Sigmoid colon (tissue), 7 donors: ENCODE data around the gene KLRC4. TPM values are rescaled to one million over a fixed set of nuclear protein-coding genes. Genes with fewer than 3 reads are reported as not detected.
"Not testable (repeated sequence)": the region's sequence is repeated elsewhere in the genome, so short reads cannot be mapped to it uniquely, and the experiment has no call there.

ENCODE experiments used
- DNase-seq: peaks from one replicate; pipeline ENCODE4 v3.0.0-alpha.2; 2019
- H3K27ac ChIP-seq, 4 donors: fragments of 200-600 bp; sonication (generic); one replicate each; pipeline ENCODE4 v1.5.1; 2016 to 2019; ENCODE audit warnings: mild to moderate bottlenecking in 1 of 4
- H3K27me3 ChIP-seq, 3 donors: fragments of 200-600 bp; sonication (generic); one replicate each; pipeline ENCODE4 v1.5.1; 2019; ENCODE audit warnings: mild to moderate bottlenecking in 1 of 3
- H3K36me3 ChIP-seq, 4 donors: fragments of 200-600 bp; sonication (generic); one replicate each; pipeline ENCODE4 v1.5.1; 2016 to 2019
- H3K4me1 ChIP-seq, 4 donors: fragments of 200-600 bp; sonication (generic); one replicate each; pipeline ENCODE4 v1.5.1; 2017 to 2019
- H3K4me3 ChIP-seq, 4 donors: fragments of 200-600 bp; sonication (generic); one replicate each; pipeline ENCODE4 v1.5.1; 2017 to 2019; ENCODE audit warnings: mild to moderate bottlenecking in 2 of 4, moderate library complexity in 1 of 4
- H3K9me3 ChIP-seq, 4 donors: fragments of 200-600 bp in 3 of 4; sonication (generic) in 3 of 4; one replicate each; pipeline versions ENCODE4 v1.5.1 to v1.6.1; 2013 to 2019
- CTCF ChIP-seq, 4 experiments: fragments of 450-650 bp in 3 of 4; fragments of 200-600 bp in 1 of 4; IDR thresholded peaks; one replicate each; pipeline ENCODE4 v1.5.1; 2016 to 2019; ENCODE audit warnings: antibody characterized with exemption in 4 of 4, mild to moderate bottlenecking in 3 of 4, moderate library complexity in 2 of 4
- EP300 ChIP-seq, 4 donors: sonication (generic); formaldehyde crosslinking; IDR thresholded peaks; one replicate each; pipeline ENCODE4 v1.6.1; 2017; ENCODE audit warnings: antibody characterized with exemption in 4 of 4
- POLR2A ChIP-seq, 2 donors: fragments of 450-650 bp; IDR thresholded peaks; one replicate each; pipeline ENCODE4 v1.6.1; 2016; ENCODE audit warnings: antibody characterized with exemption in 2 of 2, mild to moderate bottlenecking in 2 of 2, moderate library complexity in 2 of 2
- POLR2AphosphoS5 ChIP-seq, 4 donors: sonication (generic); formaldehyde crosslinking; IDR thresholded peaks; one replicate each; pipeline ENCODE4 v1.6.1; 2017; ENCODE audit warnings: antibody characterized with exemption in 4 of 4
- WGBS, 2 donors: extraction: QIAGEN DNeasy Blood & Tissue Kit; methylation state at CpG; one replicate each; pipeline ENCODE4 v1.1.7; 2013; 5-methylcytosine and 5-hydroxymethylcytosine counted together
- intact Hi-C: fragments of 100-400 bp; cut with DNase I; formaldehyde crosslinking; loops from one replicate; pipeline ENCODE4 v1.15.1; 2023
- polyA plus RNA-seq, 3 donors: library from polyadenylated mRNA; stranded (reverse); fragments of 200-250 nt; gene quantifications; one replicate each; pipeline ENCODE4 v1.2.3, GENCODE V29; 2013
- total RNA-seq, 4 donors: library from RNA; depleted of rRNA; stranded (reverse); fragments of >200 nt; gene quantifications; one replicate each; pipeline ENCODE4 v1.1.0, GENCODE V29; 2016
- donor health status: healthy with polysubstance abuse.
- donor health status: Bipolar disorder and iron deficiency.
- donor health status: healthy.

The KLRC4 gene
- total and polyA plus RNA-seq, 7 donors = 0.23 to 0.54 TPM; not detected in 5

GRCh38 chr12:10386857-10387256, 22.7 kb downstream of the KLRC4 start:
- 73 to 78% methylated on average over 1 of the region's 1 CpG for WGBS, 2 donors
- DNase-seq = no peak
- no peaks in the 10 kb centered on the region for H3K36me3 ChIP-seq
- H3K27me3 ChIP-seq = no peaks in the 10 kb centered on the region
- TF ChIP-seq POLR2AphosphoS5 (IDR thresholded peaks at IDR 0.05) (no peak), CTCF (IDR thresholded peaks at IDR 0.05) (no peak)
- intact Hi-C loops = no loop called here
- H3K9me3 ChIP-seq = peaks cover 0 to 4% (median 0%) of the 10 kb centered on the region in 4 donors
- no peak overlapping the region for H3K27ac ChIP-seq
- no peak overlapping the region for H3K4me3 ChIP-seq
- H3K4me1 ChIP-seq = no peaks in the 10 kb centered on the region

- no peak for DNase-seq
- no peaks in the 10 kb centered on the region for H3K36me3 ChIP-seq
- no peaks in the 10 kb centered on the region for H3K4me1 ChIP-seq
- H3K9me3 ChIP-seq = peaks cover 0 to 4% (median 0%) of the 10 kb centered on the region in 4 donors
- no peak overlapping the region for H3K27ac ChIP-seq
- TF ChIP-seq EP300 (IDR thresholded peaks at IDR 0.05) = no peak
- TF ChIP-seq POLR2AphosphoS5 (IDR thresholded peaks at IDR 0.05) = no peak
- TF ChIP-seq CTCF (IDR thresholded peaks at IDR 0.05) = no peak
- no peak for TF ChIP-seq POLR2A (IDR thresholded peaks at IDR 0.05)
- no peaks in the 10 kb centered on the region for H3K27me3 ChIP-seq
- 13 to 41% methylated on average over 2 of the region's 2 CpGs for WGBS, 2 donors
- intact Hi-C loops = no loop called here
- no peak overlapping the region for H3K4me3 ChIP-seq
These were observed 24.4 kb downstream of the KLRC4 start for GRCh38 chr12:10385166-10385613.

GRCh38 chr12:10384191-10384590, 25.4 kb downstream of the KLRC4 start:
- 78 to 91% methylated on average over 3 of the region's 3 CpGs for whole genome bisulfite sequencing, 2 donors
- intact Hi-C loops = no loop called here
- H3K27ac ChIP-seq = no peak overlapping the region
- H3K27me3 ChIP-seq = no peaks in the 10 kb centered on the region
- no peak for TF ChIP-seq POLR2A (IDR thresholded peaks at IDR 0.05)
- TF ChIP-seq CTCF (IDR thresholded peaks at IDR 0.05) = no peak
- no peak for TF ChIP-seq EP300 (IDR thresholded peaks at IDR 0.05)
- no peak for TF ChIP-seq POLR2AphosphoS5 (IDR thresholded peaks at IDR 0.05)
- H3K36me3 ChIP-seq = no peaks in the 10 kb centered on the region
- no peak for DNase-seq
- no peaks in the 10 kb centered on the region for H3K4me1 ChIP-seq
- H3K9me3 ChIP-seq = peaks cover 0 to 4% (median 0%) of the 10 kb centered on the region in 4 donors
- H3K4me3 ChIP-seq = no peak overlapping the region

GRCh38 chr12:10381928-10382628, 27.5 kb downstream of the KLRC4 start:
- H3K9me3 ChIP-seq = peaks cover 0 to 4% (median 0%) of the 10 kb centered on the region in 4 donors
- 82 to 94% methylated on average over 4 of the region's 4 CpGs for WGBS, 2 donors
- no peaks in the 10 kb centered on the region for H3K4me1 ChIP-seq
- intact Hi-C loops = no loop called here
- H3K27me3 ChIP-seq = no peaks in the 10 kb centered on the region
- no peak overlapping the region for H3K4me3 ChIP-seq
- H3K36me3 ChIP-seq = no peaks in the 10 kb centered on the region
- no peak for DNase-seq
- H3K27ac ChIP-seq = no peak overlapping the region
- TF ChIP-seq CTCF (IDR thresholded peaks at IDR 0.05) (no peak), EP300 (IDR thresholded peaks at IDR 0.05) (no peak), POLR2AphosphoS5 (IDR thresholded peaks at IDR 0.05) (no peak), POLR2A (IDR thresholded peaks at IDR 0.05) (no peak)

GRCh38 chr12:10378737-10379136, 30.8 kb downstream of the KLRC4 start:
- WGBS, 2 donors = 81 to 93% methylated on average over 2 of the region's 2 CpGs
- H3K36me3 ChIP-seq, H3K4me1 ChIP-seq, intact Hi-C loops, H3K4me3 ChIP-seq, DNase-seq, H3K27ac ChIP-seq, H3K27me3 ChIP-seq, H3K9me3 ChIP-seq: not testable (repeated sequence)
